NOMO-1 treated with dmso at 0.1 percent for 144 hours (cell line): Measurements from ENCODE around the gene KCNJ15.

ENCODE experiments used
- DNase-seq: peaks from one replicate; lab custom pipeline; 2025; ENCODE audit not compliant: unreplicated experiment; lab: John Stamatoyannopoulos, UW

Gene KCNJ15

GRCh38 chr21:38325216-38325615 is 68.4 kb downstream of the KCNJ15 start:
- DNase-seq, result no peak

- no peak for DNase-seq
Measured at GRCh38 chr21:38325731-38326420, 69.1 kb downstream of the KCNJ15 start.

GRCh38 chr21:38326429-38326828 is 69.6 kb downstream of the KCNJ15 start:
- no peak for DNase-seq

DNA sequence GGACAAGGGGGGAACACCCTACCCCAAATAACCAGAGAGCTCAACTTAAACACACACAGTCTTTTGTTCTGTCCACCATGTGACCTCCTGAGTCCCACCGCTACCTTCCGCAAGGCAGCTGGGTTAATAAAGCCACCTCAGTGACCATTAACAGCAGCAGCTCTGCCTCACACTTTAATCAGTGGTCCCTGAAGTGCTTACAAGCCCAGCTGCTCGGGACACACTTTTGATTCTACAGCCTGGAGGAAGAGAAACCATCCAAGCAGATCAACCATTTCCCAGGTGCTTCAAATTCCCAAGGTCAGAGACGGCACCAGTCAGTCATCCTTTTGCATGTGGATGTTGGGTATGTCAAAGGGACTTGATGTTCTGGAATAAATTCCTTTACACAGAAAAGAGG is 70.1 kb downstream of the KCNJ15 start:
- no peak for DNase-seq

GRCh38 chr21:38327984-38328383 is 71.2 kb downstream of the KCNJ15 start:
- no peak for DNase-seq

- no peak for DNase-seq
Measured at GRCh38 chr21:38329162-38329561, 72.4 kb downstream of the KCNJ15 start.

DNA sequence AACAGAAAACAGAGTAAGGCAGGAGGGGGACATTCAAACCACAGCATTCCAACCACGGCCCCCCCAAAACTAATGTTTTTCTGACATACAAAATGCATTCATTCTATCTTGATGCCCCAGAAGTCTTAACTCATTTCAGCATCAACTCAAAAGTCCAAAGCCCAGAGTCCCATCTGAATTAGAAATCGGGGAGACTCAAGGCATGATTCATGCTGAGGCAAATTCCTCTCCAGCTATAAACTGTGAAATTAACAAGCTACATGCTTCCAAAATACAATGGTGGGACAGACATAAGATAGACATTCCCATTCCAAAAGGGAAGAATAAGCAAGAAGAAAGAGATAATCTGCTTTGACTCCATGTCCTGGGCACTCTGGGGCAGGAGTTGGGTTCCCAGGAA is 73.9 kb downstream of the KCNJ15 start:
- no peak for DNase-seq

- DNase-seq, result no peak
Measured at GRCh38 chr21:38333301-38334272, 76.8 kb downstream of the KCNJ15 start.

- DNase-seq, result no peak
Measured at GRCh38 chr21:38334866-38335265, 78.1 kb downstream of the KCNJ15 start.

- DNase-seq, result no peak
Measured at GRCh38 chr21:38337793-38338192, 81.0 kb downstream of the KCNJ15 start.

GRCh38 chr21:38340131-38340530 is 83.3 kb downstream of the KCNJ15 start:
- no peak for DNase-seq

GRCh38 chr21:38341546-38342012 is 84.8 kb downstream of the KCNJ15 start:
- DNase-seq, result no peak

- no peak for DNase-seq
Measured at GRCh38 chr21:38342739-38343138, 85.9 kb downstream of the KCNJ15 start.

GRCh38 chr21:38343691-38344090 is 86.9 kb downstream of the KCNJ15 start:
- DNase-seq, result no peak

GRCh38 chr21:38346286-38346685 is 89.5 kb downstream of the KCNJ15 start:
- DNase-seq, result no peak

- no peak for DNase-seq
Measured at GRCh38 chr21:38349111-38349746, 92.4 kb downstream of the KCNJ15 start.

DNA sequence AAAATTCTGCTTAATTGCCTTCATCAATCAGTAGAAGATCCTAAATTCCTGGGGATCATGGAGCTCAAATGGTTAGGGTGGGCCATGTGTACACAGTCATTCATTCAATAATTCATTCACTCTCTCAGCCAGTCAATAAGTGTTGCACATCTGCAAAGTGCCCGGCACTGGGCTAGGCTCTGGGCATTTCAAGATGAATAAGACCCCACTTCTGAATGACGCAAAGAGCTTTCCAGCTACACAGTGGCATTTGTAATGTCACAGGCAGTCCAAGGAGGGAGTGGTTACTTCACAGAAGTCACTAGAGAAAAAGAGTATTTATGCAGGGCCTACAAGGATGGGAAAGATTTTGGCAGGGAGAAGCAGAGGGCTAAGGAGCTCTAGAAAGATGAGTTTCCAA is 93.2 kb downstream of the KCNJ15 start:
- no peak for DNase-seq

- no peak for DNase-seq
Measured at GRCh38 chr21:38350684-38351083, 93.9 kb downstream of the KCNJ15 start.

DNA sequence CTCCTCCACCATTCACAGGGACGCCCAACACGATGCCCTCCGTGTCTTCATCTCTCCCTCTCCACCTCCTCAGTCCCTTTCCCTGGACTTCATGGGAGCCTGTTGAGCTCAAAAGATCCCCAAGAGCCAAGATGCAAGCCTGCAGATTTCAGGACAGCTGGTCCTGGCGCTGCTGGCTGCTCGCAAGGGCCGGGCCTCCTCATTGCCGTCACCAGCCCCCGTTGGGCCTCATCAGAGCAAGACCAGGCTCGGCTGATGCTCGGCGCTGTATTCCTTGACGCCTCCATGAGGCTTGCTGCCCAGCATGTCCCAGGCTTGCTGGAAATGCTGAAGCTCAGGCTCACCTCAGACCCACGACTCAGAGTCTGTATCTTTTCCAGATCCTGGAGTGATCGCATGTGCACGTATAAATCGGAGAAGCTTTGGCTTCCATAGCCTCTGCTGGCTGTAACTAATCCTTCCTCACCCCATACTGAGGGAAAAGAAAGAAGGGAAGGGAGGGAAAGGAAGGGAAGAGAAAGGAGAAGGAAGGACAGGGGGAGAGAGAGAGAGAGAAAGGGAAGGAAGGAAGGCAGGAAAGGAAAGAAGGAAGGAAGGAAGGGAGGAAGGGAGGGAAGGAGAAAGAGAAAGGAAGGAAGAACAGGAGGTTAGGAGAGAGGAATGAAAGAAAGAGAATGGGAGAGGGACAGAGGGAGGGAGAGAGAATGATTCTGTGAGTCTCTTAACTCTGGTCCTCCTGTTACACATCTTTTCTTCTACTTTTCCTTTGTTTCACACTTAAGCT is 94.6 kb downstream of the KCNJ15 start:
- no peak for DNase-seq

- DNase-seq, result no peak
Measured at GRCh38 chr21:38351961-38352521, 95.2 kb downstream of the KCNJ15 start.
